Kidney (tissue), 14 donors: ENCODE data around the gene AJAP1. TPM values are rescaled to one million over a fixed set of nuclear protein-coding genes. Genes with fewer than 3 reads are reported as not detected.

Experiments
- DNase-seq, 5 donors: peaks; one replicate each; pipeline ENCODE4 v3.0.0-alpha.2; 2013 to 2020
- FAIRE-seq: peaks from 2 replicates; lab custom pipeline; 2012; peaks lifted over from hg19 to GRCh38; lab: Jason Lieb, UNC
- H3K27ac ChIP-seq, 2 donors: one replicate each; pipeline ENCODE4 v1.7.0; 2013; ENCODE audit warnings: low read depth in 2 of 2, low read length in 2 of 2, inconsistent platforms in 1 of 2
- H3K27me3 ChIP-seq: one replicate; pipeline ENCODE4 v1.7.1; 2013; ENCODE audit warnings: low read length, inconsistent platforms; ENCODE audit not compliant: control insufficient read depth, insufficient read depth
- H3K36me3 ChIP-seq, 3 donors: one replicate each; pipeline versions ENCODE4 v1.7.0 to v1.7.1; 2013; ENCODE audit warnings: low read length in 3 of 3, control low read depth in 1 of 3, inconsistent platforms in 1 of 3; ENCODE audit not compliant: insufficient read depth in 3 of 3, control insufficient read depth in 2 of 3
- H3K4me1 ChIP-seq, 3 donors: one replicate each; pipeline versions ENCODE4 v1.7.0 to v1.7.1; 2013; ENCODE audit warnings: low read length in 3 of 3, inconsistent platforms in 1 of 3, low read depth in 1 of 3; ENCODE audit not compliant: control insufficient read depth in 2 of 3, insufficient read depth in 2 of 3
- H3K4me3 ChIP-seq, 3 donors: one replicate each; pipeline versions ENCODE4 v1.7.0 to v1.8.1; 2013; ENCODE audit warnings: low read length in 3 of 3, control low read depth in 1 of 3, inconsistent platforms in 1 of 3
- H3K9ac ChIP-seq, 3 donors: one replicate each; pipeline versions ENCODE4 v1.7.0 to v1.7.1; 2013; ENCODE audit warnings: low read length in 3 of 3, control low read depth in 1 of 3, inconsistent platforms in 1 of 3
- H3K9me3 ChIP-seq, 3 donors: one replicate each; pipeline versions ENCODE4 v1.7.0 to v1.7.1; 2013; ENCODE audit warnings: low read length in 3 of 3, control low read depth in 1 of 3, inconsistent platforms in 1 of 3; ENCODE audit not compliant: control insufficient read depth in 2 of 3, insufficient read depth in 1 of 3
- CTCF ChIP-seq: IDR thresholded peaks from 3 replicates; pipeline ENCODE4 v1.5.1; 2012; ENCODE audit warnings: mild to moderate bottlenecking, moderate library complexity, borderline replicate concordance; ENCODE audit not compliant: insufficient read depth; ENCODE audit errors: extremely low read depth
- intact Hi-C: fragments of 100-400 bp; cut with DNase I; formaldehyde crosslinking; loops from one replicate; pipeline ENCODE4 v1.11.1; 2022
- polyA plus RNA-seq: library from polyadenylated mRNA; stranded (reverse); fragments of 350-450 nt; fragmentation: Illumina TruSeq; extraction: RNeasy Lipid Tissue Mini Kit (QIAGEN cat#74804); gene quantifications from one replicate; pipeline ENCODE4 v1.2.3, GENCODE V29; 2014; ENCODE audit warnings: low read depth, low replicate concordance; ENCODE audit not compliant: insufficient read depth
- total RNA-seq: library from RNA; stranded (reverse); fragmentation: NEBNext Ultra II Directional; extraction: Animal tissue kit (Norgen Biotek cat#: 25700); gene quantifications from one replicate; pipeline ENCODE4 v1.2.1, GENCODE V29; 2021
- donor health status: control.
- donor health status: control.
- donor health status: control.
- donor health status: control.
- donor health status: control.
- donor health status: DM: yes; HTN: yes; CAD: no.
- donor health status: Normal renal cell carcinoma (clear cell type).

AJAP1 gene
- total and polyA plus RNA-seq, 2 donors from 2014 or later: 2.7 to 5.5 TPM

- intact Hi-C loops: loop anchor here (10.0 kb wide), 1 partner anchor 1090 kb away; no protein-coding TSS in a partner anchor
- H3K27ac ChIP-seq: no peak overlapping the region
- peak overlapping the region in 1 of 3 donors; percentile 53 for H3K4me3 ChIP-seq
- TF ChIP-seq CTCF: no peak
- H3K4me1 ChIP-seq: peaks cover 0 to 11% (median 5%) of the 10 kb centered on the region in 3 donors
- no peaks in the 10 kb centered on the region for H3K9me3 ChIP-seq
- no peak for FAIRE-seq
- H3K36me3 ChIP-seq: no peaks in the 10 kb centered on the region
- peaks cover 20% of the 10 kb centered on the region for H3K27me3 ChIP-seq
- H3K9ac ChIP-seq: no peak overlapping the region
- peak in 1 of 5 donors; percentile 50 for DNase-seq
Measured at GRCh38 chr1:4654764-4655673, 610 bp downstream of the AJAP1 start.

GRCh38 chr1:4655674-4656532 lies 1.5 kb downstream of the AJAP1 start:
- peak overlapping the region in 1 of 3 donors; percentile 19 for H3K9ac ChIP-seq
- peak; percentile 74 to 86 (median 77) for DNase-seq
- H3K27ac ChIP-seq: no peak overlapping the region
- FAIRE-seq: no peak
- intact Hi-C loops: loop anchor here (10.0 kb wide), 1 partner anchor 1089 kb away; no protein-coding TSS in a partner anchor
- peaks cover 0 to 11% (median 5%) of the 10 kb centered on the region in 3 donors for H3K4me1 ChIP-seq
- H3K27me3 ChIP-seq: peaks cover 20% of the 10 kb centered on the region
- TF ChIP-seq CTCF: peak; percentile 75
- H3K36me3 ChIP-seq: no peaks in the 10 kb centered on the region
- H3K4me3 ChIP-seq: peak overlapping the region in 2 of 3 donors; percentile 38 to 53
- H3K9me3 ChIP-seq: no peaks in the 10 kb centered on the region

- TF ChIP-seq CTCF: no peak
- intact Hi-C loops: loop anchor here (10.0 kb wide), 1 partner anchor 1088 kb away; no protein-coding TSS in a partner anchor
- no peaks in the 10 kb centered on the region for H3K9me3 ChIP-seq
- H3K27me3 ChIP-seq: peaks cover 20% of the 10 kb centered on the region
- H3K4me3 ChIP-seq: peak overlapping the region in 2 of 3 donors; percentile 48 to 56
- H3K4me1 ChIP-seq: peaks cover 0 to 11% (median 5%) of the 10 kb centered on the region in 3 donors
- FAIRE-seq (no peak), DNase-seq (no peak)
- no peak overlapping the region for H3K27ac ChIP-seq
- H3K9ac ChIP-seq: no peak overlapping the region
- no peaks in the 10 kb centered on the region for H3K36me3 ChIP-seq
Measured at GRCh38 chr1:4656533-4657140, 2.2 kb downstream of the AJAP1 start.
